ENCODE results near the gene ZFYVE27.

The ZFYVE27 gene

DNA sequence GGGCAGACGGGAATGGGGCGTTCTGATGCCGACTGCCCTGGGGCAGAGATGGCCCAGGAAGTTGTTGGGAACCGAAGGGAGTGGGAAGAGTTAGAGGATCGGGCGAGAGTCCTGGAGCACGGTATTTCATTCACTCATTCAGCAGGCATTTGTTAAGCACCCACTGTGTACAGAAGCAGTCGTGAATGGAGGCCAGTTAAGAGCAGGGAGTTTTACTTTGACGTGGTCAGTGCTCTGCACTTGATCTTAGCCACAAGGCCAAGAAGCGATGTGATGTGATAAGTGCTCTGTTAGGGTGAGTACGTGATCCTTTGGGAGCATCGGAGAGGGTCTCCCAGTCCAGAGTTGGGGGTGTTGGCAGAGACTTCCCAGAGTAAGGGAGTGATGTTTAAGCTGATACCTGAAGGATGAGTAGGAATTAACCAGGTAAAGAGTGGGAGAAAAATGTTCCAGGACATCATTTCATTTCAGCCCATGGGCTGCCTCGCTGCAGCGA is 890 bp downstream of the ZFYVE27 start:
- Histone ChIP-seq H3K9me3 (replicated peaks; ENCODE audit: insufficient read depth, low read length) (no peaks in the 10 kb centered on the region), H2AFZ (ENCODE audit: low read length) (peak overlapping the region; percentile 95; the same call in 1 of the 2 replicates), H3K9me2 (replicated peaks; ENCODE audit: insufficient read depth, low read length) (no peaks in the 10 kb centered on the region), H4K20me1 (ENCODE audit: insufficient read depth, low read length) (no peaks in the 10 kb centered on the region), H3K27me3 (replicated peaks; ENCODE audit: insufficient read depth, low read length) (no peaks in the 10 kb centered on the region), H3K36me3 (replicated peaks; ENCODE audit: insufficient read depth, low read length) (no peaks in the 10 kb centered on the region), H3K27ac (ENCODE audit: low read length) (peak overlapping the region; percentile 69; the same call in 1 of the 2 replicates), H3K4me3 (ENCODE audit: low read length) (peak overlapping the region; percentile 96), H3K9ac (ENCODE audit: low read length) (peak overlapping the region; percentile 91), H3F3A (ENCODE audit: insufficient read depth, low read length) (no peaks in the 10 kb centered on the region), H3K4me1 (ENCODE audit: low read length) (peaks cover 14% of the 10 kb centered on the region), H3K4me2 (ENCODE audit: low read depth, low read length) (peak overlapping the region; percentile 90), H3K79me2 (ENCODE audit: low read length) (peaks cover 44% of the 10 kb centered on the region)
- TF ChIP-seq CTCF (IDR thresholded peaks at IDR 0.05; ENCODE audit: low read length) (no peak), EZH2 (optimal IDR thresholded peaks at IDR 0.05; ENCODE audit: low read depth, low read length) (no peak), EZH2phosphoT487 (IDR thresholded peaks at IDR 0.05; ENCODE audit: low read length) (no peak)
- no peak for DNase-seq

DNA sequence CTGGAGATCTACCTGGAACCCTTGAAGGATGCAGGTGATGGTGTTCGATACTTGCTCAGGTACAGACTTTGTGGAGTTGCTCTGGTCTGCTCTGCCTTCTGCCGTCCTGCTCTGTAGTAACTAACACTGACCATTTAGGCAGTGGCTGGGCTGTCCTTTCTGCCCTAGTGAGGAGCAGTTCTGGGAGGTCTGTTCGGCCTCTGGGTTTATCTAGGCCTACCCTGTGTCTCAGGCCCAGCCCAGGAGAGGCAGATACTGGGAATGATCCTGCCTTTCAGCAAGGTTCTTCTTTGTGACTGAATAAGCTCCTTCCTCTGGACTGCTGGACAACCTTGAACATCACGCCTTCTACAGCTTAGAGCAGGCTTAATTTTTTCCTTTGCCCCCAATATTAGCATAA is 1.7 kb downstream of the ZFYVE27 start:
- H3K4me3 ChIP-seq (ENCODE audit: low read length), result no peak overlapping the region
- TF ChIP-seq EZH2phosphoT487 (IDR thresholded peaks at IDR 0.05; ENCODE audit: low read length), result no peak
- TF ChIP-seq EZH2 (optimal IDR thresholded peaks at IDR 0.05; ENCODE audit: low read depth, low read length), result no peak
- TF ChIP-seq CTCF (IDR thresholded peaks at IDR 0.05; ENCODE audit: low read length), result no peak
- peaks cover 14% of the 10 kb centered on the region for H3K4me1 ChIP-seq (ENCODE audit: low read length)
- H3K79me2 ChIP-seq (ENCODE audit: low read length), result peaks cover 52% of the 10 kb centered on the region
- no peak overlapping the region for H2AFZ ChIP-seq (ENCODE audit: low read length)
- H3K27me3 ChIP-seq (replicated peaks; ENCODE audit: insufficient read depth, low read length), result no peaks in the 10 kb centered on the region
- H3K9me3 ChIP-seq (replicated peaks; ENCODE audit: insufficient read depth, low read length), result no peaks in the 10 kb centered on the region
- H3K27ac ChIP-seq (ENCODE audit: low read length), result no peak overlapping the region
- H3K9ac ChIP-seq (ENCODE audit: low read length), result no peak overlapping the region
- no peaks in the 10 kb centered on the region for H3K9me2 ChIP-seq (replicated peaks; ENCODE audit: insufficient read depth, low read length)
- no peaks in the 10 kb centered on the region for H3F3A ChIP-seq (ENCODE audit: insufficient read depth, low read length)
- H4K20me1 ChIP-seq (ENCODE audit: insufficient read depth, low read length), result no peaks in the 10 kb centered on the region
- DNase-seq, result no peak
- H3K36me3 ChIP-seq (replicated peaks; ENCODE audit: insufficient read depth, low read length), result 0 out of 2 replicates have a peak, but pooled peaks cover 2% of the 10 kb centered on the region
- peak overlapping the region; percentile 90 for H3K4me2 ChIP-seq (ENCODE audit: low read depth, low read length)

DNA sequence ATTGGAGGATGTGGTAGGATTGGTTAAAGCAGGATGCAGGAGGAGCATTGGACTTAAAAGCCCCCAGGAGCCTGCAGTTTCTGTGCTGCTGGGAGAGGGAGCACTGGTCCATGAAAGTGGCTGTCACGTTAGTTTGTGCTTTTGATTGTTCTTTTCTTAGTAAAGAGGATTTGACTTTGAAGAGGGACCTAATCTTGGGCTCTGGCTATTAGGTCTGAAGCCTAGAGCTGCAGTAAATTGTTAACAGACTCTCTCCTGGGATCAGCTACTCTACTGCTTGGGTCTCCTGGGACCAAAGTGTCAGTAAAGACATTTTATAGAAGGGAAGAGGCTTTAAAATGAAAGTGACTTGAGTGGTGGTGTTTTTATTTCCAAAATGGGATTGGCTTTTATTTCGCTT is 3.7 kb downstream of the ZFYVE27 start:
- no peak for TF ChIP-seq CTCF (IDR thresholded peaks at IDR 0.05; ENCODE audit: low read length)
- TF ChIP-seq EZH2phosphoT487 (IDR thresholded peaks at IDR 0.05; ENCODE audit: low read length), result no peak
- no peak for TF ChIP-seq EZH2 (optimal IDR thresholded peaks at IDR 0.05; ENCODE audit: low read depth, low read length)
- Histone ChIP-seq H3K27ac (ENCODE audit: low read length) (no peak overlapping the region), H3K27me3 (replicated peaks; ENCODE audit: insufficient read depth, low read length) (no peaks in the 10 kb centered on the region), H3K4me3 (ENCODE audit: low read length) (no peak overlapping the region), H3K4me2 (ENCODE audit: low read depth, low read length) (no peak overlapping the region), H3K9ac (ENCODE audit: low read length) (no peak overlapping the region), H3K79me2 (ENCODE audit: low read length) (peaks cover 60% of the 10 kb centered on the region), H3K9me3 (replicated peaks; ENCODE audit: insufficient read depth, low read length) (no peaks in the 10 kb centered on the region), H3K9me2 (replicated peaks; ENCODE audit: insufficient read depth, low read length) (no peaks in the 10 kb centered on the region), H4K20me1 (ENCODE audit: insufficient read depth, low read length) (no peaks in the 10 kb centered on the region), H3F3A (ENCODE audit: insufficient read depth, low read length) (no peaks in the 10 kb centered on the region), H3K36me3 (replicated peaks; ENCODE audit: insufficient read depth, low read length) (0 out of 2 replicates have a peak, but pooled peaks cover 7% of the 10 kb centered on the region), H2AFZ (ENCODE audit: low read length) (no peak overlapping the region), H3K4me1 (ENCODE audit: low read length) (peaks cover 14% of the 10 kb centered on the region)
- DNase-seq, result no peak

Measured in MM.1S (cell line).